ENCODE results near the gene FBXW11. TPM values are rescaled to one million over a fixed set of nuclear protein-coding genes. Genes with fewer than 3 reads are reported as not detected.
"Not testable (repeated sequence)": the region's sequence is repeated elsewhere in the genome, so short reads cannot be mapped to it uniquely, and the experiment has no call there.

Gene FBXW11
- total and polyA plus RNA-seq, 2 of the 13 experiments (the other 11 are each of a cell fraction or from before 2014, with no cell fraction given) = 31.7 to 53.6 TPM

- POLR2A ChIA-PET; intact Hi-C loops (cut with micrococcal nuclease; ENCODE audit: unreplicated experiment); ATAC-seq; H3K4me3 ChIP-seq (replicated peaks in 1 of 3; ENCODE audit: insufficient read depth in 1 of 3, low read depth in 2 of 3, low read length in 3 of 3); FAIRE-seq; H3K4me2 ChIP-seq (ENCODE audit: low read depth, low read length); H2AFZ ChIP-seq (ENCODE audit: low read length); BruUV-seq (replicated peaks); in situ Hi-C loops (cut with HindIII; ENCODE audit: extremely low pct_ligation_motif_present, low pct_unique_long_range_greater_than_20kb); H3K36me3 ChIP-seq (replicated peaks in 1 of 2; ENCODE audit: control insufficient read depth in 1 of 2, insufficient read depth in 2 of 2, low read length in 2 of 2); H3K9ac ChIP-seq (ENCODE audit: insufficient read depth, low read depth, low read length); DNase-seq (ENCODE audit: low spot score); CTCF ChIA-PET (ENCODE audit: low intra/inter-chr PET ratio, low total read pairs); H3K9me3 ChIP-seq (ENCODE audit: low read length); H3K27ac ChIP-seq (ENCODE audit: extremely low read length, insufficient read depth, low read length); H3K27me3 ChIP-seq (ENCODE audit: control insufficient read depth in 1 of 2, insufficient read depth in 2 of 2, low read length in 2 of 2): not testable (repeated sequence)
- H4K20me1 ChIP-seq (ENCODE audit: insufficient read depth, low read length) = peaks cover 20% of the 10 kb centered on the region; the same call in 1 of the 2 replicates
- H3K4me1 ChIP-seq (ENCODE audit: insufficient read depth, low read length) = peaks cover 56% of the 10 kb centered on the region
- peaks cover 48% of the 10 kb centered on the region for H3K79me2 ChIP-seq (ENCODE audit: insufficient read depth, low read length)
- 66% methylated on average over 3 of the region's 5 CpGs for WGBS (ENCODE audit: low lambda C conversion rate)
These were observed 65.2 kb downstream of the FBXW11 start for GRCh38 chr5:171941275-171941674.

- DNase-seq (ENCODE audit: low spot score) = no peak
- H3K27me3 ChIP-seq (ENCODE audit: control insufficient read depth in 1 of 2, insufficient read depth in 2 of 2, low read length in 2 of 2) = no peaks in the 10 kb centered on the region
- H3K4me3 ChIP-seq (replicated peaks in 1 of 3; ENCODE audit: insufficient read depth in 1 of 3, low read depth in 2 of 3, low read length in 3 of 3) = no peak overlapping the region
- no peak for TF ChIP-seq ZNF670 (CRISPR knock-in tag; IDR thresholded peaks at IDR 0.05; ENCODE audit: borderline replicate concordance)
- TF ChIP-seq ERF (CRISPR knock-in tag; IDR thresholded peaks at IDR 0.05) = no peak
- TF ChIP-seq STAT5B (CRISPR knock-in tag; IDR thresholded peaks at IDR 0.05) = no peak
- TF ChIP-seq ZNF225 (CRISPR knock-in tag; IDR thresholded peaks at IDR 0.05) = no peak
- no peak for TF ChIP-seq ZUFSP (CRISPR knock-in tag; IDR thresholded peaks at IDR 0.05; ENCODE audit: borderline replicate concordance)
- no peak for TF ChIP-seq FOXA1 (IDR thresholded peaks at IDR 0.05)
- TF ChIP-seq FOXA1 (CRISPR knock-in tag; IDR thresholded peaks at IDR 0.05) = no peak
- TF ChIP-seq ZNF275 (CRISPR knock-in tag; IDR thresholded peaks at IDR 0.05; ENCODE audit: borderline replicate concordance) = no peak
- TF ChIP-seq ZNF598 (CRISPR knock-in tag; IDR thresholded peaks at IDR 0.05; ENCODE audit: borderline replicate concordance) = no peak
- TF ChIP-seq SOX5 (CRISPR knock-in tag; IDR thresholded peaks at IDR 0.05; ENCODE audit: borderline replicate concordance) = no peak
- no peak for TF ChIP-seq ZNF615 (CRISPR knock-in tag; IDR thresholded peaks at IDR 0.05; ENCODE audit: borderline replicate concordance)
- TF ChIP-seq ZNF549 (CRISPR knock-in tag; IDR thresholded peaks at IDR 0.05) = no peak
- no peak for TF ChIP-seq ZNF7 (CRISPR knock-in tag; IDR thresholded peaks at IDR 0.05)
- no peak for TF ChIP-seq ZSCAN12 (CRISPR knock-in tag; IDR thresholded peaks at IDR 0.05)
- no peak for TF ChIP-seq ZNF770 (CRISPR knock-in tag; IDR thresholded peaks at IDR 0.05)
- TF ChIP-seq ZNF282 (IDR thresholded peaks at IDR 0.05; ENCODE audit: partially characterized antibody) = no peak
- peaks cover 45% of the 10 kb centered on the region for H3K4me1 ChIP-seq (ENCODE audit: insufficient read depth, low read length)
- ATAC-seq = no peak
- CTCF ChIA-PET (ENCODE audit: low intra/inter-chr PET ratio, low total read pairs) = no interaction called here
- no peaks in the 10 kb centered on the region for H3K36me3 ChIP-seq (replicated peaks in 1 of 2; ENCODE audit: control insufficient read depth in 1 of 2, insufficient read depth in 2 of 2, low read length in 2 of 2)
- peaks cover 17% of the 10 kb centered on the region; the same call in 1 of the 2 replicates for H4K20me1 ChIP-seq (ENCODE audit: insufficient read depth, low read length)
- peaks cover 46% of the 10 kb centered on the region for H3K79me2 ChIP-seq (ENCODE audit: insufficient read depth, low read length)
- H3K4me2 ChIP-seq (ENCODE audit: low read depth, low read length) = no peak overlapping the region
- FAIRE-seq = no peak
- no peak overlapping the region for H2AFZ ChIP-seq (ENCODE audit: low read length)
- intact Hi-C loops (cut with micrococcal nuclease; ENCODE audit: unreplicated experiment) (no loop called here), in situ Hi-C loops (cut with HindIII; ENCODE audit: extremely low pct_ligation_motif_present, low pct_unique_long_range_greater_than_20kb) (no loop called here)
- 93% methylated on average over 3 of the region's 3 CpGs for WGBS (ENCODE audit: low lambda C conversion rate)
- BruUV-seq (replicated peaks) = no TSS peak
- no peak overlapping the region for H3K27ac ChIP-seq (ENCODE audit: extremely low read length, insufficient read depth, low read length)
- POLR2A ChIA-PET = no interaction called here
- H3K9ac ChIP-seq (ENCODE audit: insufficient read depth, low read depth, low read length) = no peak overlapping the region
- H3K9me3 ChIP-seq (ENCODE audit: low read length) = 0 out of 2 replicates have a peak, but pooled peaks cover 3% of the 10 kb centered on the region
These were observed 66.5 kb downstream of the FBXW11 start for GRCh38 chr5:171939951-171940350.

Measured in HepG2 (cell line).